Upper lobe of left lung (tissue), 4 donors: ENCODE results near the gene KLK5.

Source experiments
- CTCF ChIP-seq, 6 experiments: fragments of 450-650 bp in 4 of 6; fragments of 200-600 bp in 2 of 6; sonication (generic) in 2 of 6; IDR thresholded peaks; one replicate each; pipeline ENCODE4 v1.5.1; 2016 to 2019; ENCODE audit warnings: antibody characterized with exemption in 6 of 6
- EP300 ChIP-seq, 4 donors: sonication (generic); formaldehyde crosslinking; IDR thresholded peaks; one replicate each; pipeline ENCODE4 v1.5.1; 2017; ENCODE audit warnings: antibody characterized with exemption in 4 of 4, control low read depth in 2 of 4
- POLR2AphosphoS5 ChIP-seq, 2 donors: sonication (generic); formaldehyde crosslinking; IDR thresholded peaks; one replicate each; pipeline ENCODE4 v1.5.1; 2017; ENCODE audit warnings: antibody characterized with exemption in 2 of 2

- TF ChIP-seq CTCF (IDR thresholded peaks at IDR 0.05) (no peak), POLR2AphosphoS5 (IDR thresholded peaks at IDR 0.05) (no peak), EP300 (IDR thresholded peaks at IDR 0.05) (no peak)
Observed at GRCh38 chr19:50921426-50922316, 31.2 kb downstream of the KLK5 start.
